NOMO-1 (cell line): ENCODE measurements around the gene OR9Q1.

Experiments
- DNase-seq, 2 experiments: peaks; one replicate each; lab custom pipeline; 2025; ENCODE audit not compliant: unreplicated experiment in 2 of 2; lab: John Stamatoyannopoulos, UW

Gene OR9Q1

GRCh38 chr11:58222721-58223120 lies 199.0 kb downstream of the OR9Q1 start:
- DNase-seq: no peak

DNA sequence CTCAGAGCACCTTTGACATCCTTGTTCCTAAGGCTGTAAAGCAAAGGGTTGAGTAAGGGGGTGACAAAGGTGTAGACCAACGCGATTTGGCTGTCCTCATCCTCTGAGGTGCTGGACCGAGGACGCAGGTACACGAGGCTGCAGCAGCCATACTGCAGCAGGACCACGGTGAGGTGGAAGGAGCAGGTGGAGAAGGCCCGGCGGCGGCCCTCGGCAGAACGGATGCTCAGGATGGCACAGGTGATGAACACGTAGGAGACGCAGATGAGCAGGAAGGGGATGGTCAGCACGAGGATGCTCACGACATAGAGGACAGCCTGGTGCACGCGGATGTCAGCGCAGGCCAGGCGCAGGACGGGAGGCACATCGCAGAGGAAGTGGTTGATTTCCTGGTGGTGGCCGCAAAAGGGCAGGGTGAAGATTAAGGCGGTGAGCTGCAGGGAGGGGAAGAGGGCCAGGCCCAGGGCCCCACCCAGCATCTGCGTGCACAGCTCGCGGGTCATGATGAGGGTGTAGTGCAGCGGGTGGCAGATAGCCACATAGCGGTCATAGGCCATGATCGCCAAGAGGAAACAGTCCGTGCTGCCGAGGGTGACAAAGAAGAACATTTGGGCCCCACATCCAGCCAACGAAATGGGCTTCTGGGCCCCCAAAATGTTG lies 204.4 kb downstream of the OR9Q1 start:
- no peak for DNase-seq
